A549 treated with AZD2906 at 1 μM for 4 hours (cell line): ENCODE results near the gene SDC1. TPM values are rescaled to one million over a fixed set of nuclear protein-coding genes. Genes with fewer than 3 reads are reported as not detected.

Source experiments
- total RNA-seq: library from RNA; stranded (reverse); fragments of 200-300 nt; extraction: Qiagen RNA extraction; gene quantifications from 5 replicates; pipeline ENCODE4 v1.2.3, GENCODE V29; 2022

Gene SDC1, protein sequence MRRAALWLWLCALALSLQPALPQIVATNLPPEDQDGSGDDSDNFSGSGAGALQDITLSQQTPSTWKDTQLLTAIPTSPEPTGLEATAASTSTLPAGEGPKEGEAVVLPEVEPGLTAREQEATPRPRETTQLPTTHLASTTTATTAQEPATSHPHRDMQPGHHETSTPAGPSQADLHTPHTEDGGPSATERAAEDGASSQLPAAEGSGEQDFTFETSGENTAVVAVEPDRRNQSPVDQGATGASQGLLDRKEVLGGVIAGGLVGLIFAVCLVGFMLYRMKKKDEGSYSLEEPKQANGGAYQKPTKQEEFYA
- 167 to 203 TPM (median 188 TPM) in 5 replicates for total RNA-seq

DNA sequence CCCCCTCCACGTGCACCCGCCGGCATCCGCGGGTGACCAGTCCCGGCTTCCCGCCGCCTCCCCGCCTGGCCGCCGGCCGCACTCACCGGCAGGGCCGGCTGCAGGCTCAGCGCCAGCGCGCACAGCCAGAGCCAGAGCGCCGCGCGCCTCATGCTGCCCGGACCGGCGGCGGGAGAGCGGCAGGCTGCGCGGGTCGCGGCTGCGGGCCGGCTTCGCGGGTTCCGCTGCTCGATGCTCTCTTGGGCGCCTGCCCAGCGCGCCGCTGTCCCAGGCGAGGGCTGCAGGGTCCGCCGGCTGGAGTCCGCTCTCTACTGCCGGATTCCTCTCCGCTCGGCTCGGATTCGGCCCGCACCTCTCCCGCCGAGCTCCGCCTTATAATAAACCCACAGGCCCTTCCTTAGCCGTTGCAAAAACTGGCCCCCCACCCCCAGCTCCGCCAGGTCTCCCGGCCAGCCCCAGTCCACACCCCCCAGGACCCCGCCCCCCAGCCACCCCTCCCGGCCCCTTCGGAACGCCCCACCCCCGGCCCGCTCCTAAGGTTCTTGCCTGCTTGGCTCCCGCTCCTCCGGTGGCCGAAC, at the start of gene SDC1:
Gene SDC1 (minus strand): TSS at position 415 of the 578 bp plus-strand sequence. CDS start 263 bp downstream, at position 152.

Other genes starting within 250 kb of the SDC1 start
- gene WDR35, start 235.0 kb downstream of the SDC1 start, total RNA-seq = 12.2 to 17.7 TPM (median 13.4 TPM) in 5 replicates
- 10.9 to 19.1 TPM (median 16.2 TPM) in 5 replicates for gene MATN3, start 212.5 kb downstream of the SDC1 start, total RNA-seq
- 245 to 294 TPM (median 268 TPM) in 5 replicates for gene LAPTM4A, start 173.5 kb downstream of the SDC1 start, total RNA-seq
- gene PUM2, start 125.7 kb upstream of the SDC1 start, total RNA-seq = 34.5 to 46.6 TPM (median 43.3 TPM) in 5 replicates
- 389 to 594 TPM (median 533 TPM) in 5 replicates for gene RHOB, start 221.9 kb upstream of the SDC1 start, total RNA-seq